ENCODE measurements around the gene RASL11A.
A peak's percentile ranks its signal among the peaks of the same experiment; 100 is the strongest.
"Not testable (repeated sequence)": the region's sequence is repeated elsewhere in the genome, so short reads cannot be mapped to it uniquely, and the experiment has no call there.

The RASL11A gene, protein sequence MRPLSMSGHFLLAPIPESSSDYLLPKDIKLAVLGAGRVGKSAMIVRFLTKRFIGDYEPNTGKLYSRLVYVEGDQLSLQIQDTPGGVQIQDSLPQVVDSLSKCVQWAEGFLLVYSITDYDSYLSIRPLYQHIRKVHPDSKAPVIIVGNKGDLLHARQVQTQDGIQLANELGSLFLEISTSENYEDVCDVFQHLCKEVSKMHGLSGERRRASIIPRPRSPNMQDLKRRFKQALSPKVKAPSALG

GRCh38 chr13:27270594-27271520, at the start of gene RASL11A:
TSS of gene RASL11A (plus strand) at chr13:27270830. CDS start at chr13:27270945, 115 bp downstream.
- POLR2A ChIA-PET = no interaction called here
- CTCF ChIA-PET = interaction anchor here (0.7 to 4.0 kb wide), 35 partner anchors 8 to 324 kb away, joined by 3 to 24 read pairs (median 3); partner anchors contain the start of gene GTF3A
- TF ChIP-seq, protein P1, sequence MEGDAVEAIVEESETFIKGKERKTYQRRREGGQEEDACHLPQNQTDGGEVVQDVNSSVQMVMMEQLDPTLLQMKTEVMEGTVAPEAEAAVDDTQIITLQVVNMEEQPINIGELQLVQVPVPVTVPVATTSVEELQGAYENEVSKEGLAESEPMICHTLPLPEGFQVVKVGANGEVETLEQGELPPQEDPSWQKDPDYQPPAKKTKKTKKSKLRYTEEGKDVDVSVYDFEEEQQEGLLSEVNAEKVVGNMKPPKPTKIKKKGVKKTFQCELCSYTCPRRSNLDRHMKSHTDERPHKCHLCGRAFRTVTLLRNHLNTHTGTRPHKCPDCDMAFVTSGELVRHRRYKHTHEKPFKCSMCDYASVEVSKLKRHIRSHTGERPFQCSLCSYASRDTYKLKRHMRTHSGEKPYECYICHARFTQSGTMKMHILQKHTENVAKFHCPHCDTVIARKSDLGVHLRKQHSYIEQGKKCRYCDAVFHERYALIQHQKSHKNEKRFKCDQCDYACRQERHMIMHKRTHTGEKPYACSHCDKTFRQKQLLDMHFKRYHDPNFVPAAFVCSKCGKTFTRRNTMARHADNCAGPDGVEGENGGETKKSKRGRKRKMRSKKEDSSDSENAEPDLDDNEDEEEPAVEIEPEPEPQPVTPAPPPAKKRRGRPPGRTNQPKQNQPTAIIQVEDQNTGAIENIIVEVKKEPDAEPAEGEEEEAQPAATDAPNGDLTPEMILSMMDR (IDR thresholded peaks at IDR 0.05; ENCODE audit: control extremely low read depth, extremely low read depth, low read depth, missing control alignments) = peak; percentile 77
- DNase-seq (ENCODE audit: extremely low spot score) = peak; percentile 87

- POLR2A ChIA-PET; DNase-seq (ENCODE audit: extremely low spot score): not testable (repeated sequence)
- CTCF ChIA-PET = interaction anchor here (0.8 to 1.7 kb wide), 2 partner anchors 19 to 48 kb away, joined by 3 to 4 read pairs; partner anchors contain the start of gene RASL11A
Measured at GRCh38 chr13:27222100-27222499, 48.5 kb upstream of the RASL11A start.

GRCh38 chr13:27226991-27227390, 43.6 kb upstream of the RASL11A start:
- DNase-seq (ENCODE audit: extremely low spot score) = no peak
- CTCF ChIA-PET = interaction anchor here (1.0 to 2.0 kb wide), 7 partner anchors 12 to 242 kb away, joined by 3 to 5 read pairs (median 3); no protein-coding TSS in a partner anchor
- POLR2A ChIA-PET = no interaction called here
- TF ChIP-seq, protein P1 (IDR thresholded peaks at IDR 0.05; ENCODE audit: control extremely low read depth, extremely low read depth, low read depth, missing control alignments) = no peak

DNA sequence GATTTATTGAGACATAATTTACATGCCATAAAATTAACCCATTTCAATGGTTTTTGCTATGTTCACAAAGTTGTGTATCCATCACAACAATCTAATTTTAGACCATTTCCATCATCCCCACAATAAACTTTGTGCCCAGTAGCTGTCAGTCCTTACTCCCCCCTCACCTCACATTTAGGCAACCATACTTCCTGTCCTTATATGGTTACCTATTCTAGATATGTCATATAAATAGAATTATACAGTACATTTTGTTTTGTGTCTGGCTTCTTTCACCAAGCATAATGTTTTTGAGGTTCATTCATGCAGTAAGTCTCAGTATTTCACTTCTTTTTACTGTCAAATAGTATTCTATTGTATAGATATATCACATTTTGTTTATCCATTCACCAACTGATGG, 42.5 kb upstream of the RASL11A start:
- POLR2A ChIA-PET = no interaction called here
- DNase-seq (ENCODE audit: extremely low spot score) = no peak
- TF ChIP-seq, protein P1 (IDR thresholded peaks at IDR 0.05; ENCODE audit: control extremely low read depth, extremely low read depth, low read depth, missing control alignments) = no peak
- CTCF ChIA-PET = interaction anchor here (2.0 kb wide), 1 partner anchor 10 kb away, joined by 5 read pairs; no protein-coding TSS in a partner anchor

DNA sequence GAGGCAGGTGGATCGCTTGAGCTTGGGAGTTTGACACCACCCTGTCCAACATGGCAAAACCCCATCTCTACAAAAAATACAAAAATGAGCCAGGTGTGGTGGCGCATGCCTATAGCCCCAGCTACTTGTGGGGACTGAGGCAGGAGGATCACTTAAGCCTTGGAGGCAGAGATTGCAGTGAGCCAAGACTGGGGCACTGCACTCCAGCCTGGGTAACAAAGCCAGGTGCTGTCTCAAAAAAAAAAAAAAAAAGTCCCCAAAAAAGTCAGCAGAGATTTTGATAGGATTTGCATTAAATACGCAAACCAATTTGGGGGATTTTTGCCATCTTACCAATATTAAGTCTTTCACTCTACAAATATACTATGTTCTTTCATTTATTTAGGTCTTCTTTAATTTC, 41.0 kb upstream of the RASL11A start:
- ChIA-PET CTCF (no interaction called here), POLR2A (no interaction called here)

GRCh38 chr13:27233964-27234363, 36.7 kb upstream of the RASL11A start:
- no peak for DNase-seq (ENCODE audit: extremely low spot score)
- CTCF ChIA-PET = no interaction called here
- TF ChIP-seq, protein P1 (IDR thresholded peaks at IDR 0.05; ENCODE audit: control extremely low read depth, extremely low read depth, low read depth, missing control alignments) = no peak
- POLR2A ChIA-PET = no interaction called here

More for the DNA sequence above, 41.0 kb upstream of the RASL11A start:
- DNase-seq (ENCODE audit: extremely low spot score) = no peak
- TF ChIP-seq, protein P1 (IDR thresholded peaks at IDR 0.05; ENCODE audit: control extremely low read depth, extremely low read depth, low read depth, missing control alignments) = no peak

Measured in GM10248 (cell line).